ENCODE results near the gene HOXD12.
A peak's percentile ranks its signal among the peaks of the same experiment; 100 is the strongest.

HOXD12 gene

GRCh38 chr2:176088048-176088936, 11.3 kb upstream of the HOXD12 start:
- Histone ChIP-seq H3K4me1 (ENCODE audit: control insufficient read depth, insufficient read depth, low read length) (peaks cover 29% of the 10 kb centered on the region), H3K36me3 (ENCODE audit: control insufficient read depth in 2 of 2, insufficient read depth in 2 of 2, low read length in 2 of 2) (no peaks in the 10 kb centered on the region), H3K9ac (ENCODE audit: low read length in 2 of 2) (no peak overlapping the region), H3K9me3 (ENCODE audit: control insufficient read depth in 2 of 2, low read length in 2 of 2) (no peaks in the 10 kb centered on the region), H3K27me3 (ENCODE audit: control insufficient read depth in 1 of 2, insufficient read depth in 2 of 2, low read length in 2 of 2) (peaks cover 87 to 98% of the 10 kb centered on the region in 2 donors), H3K4me3 (ENCODE audit: low read length in 2 of 2) (peak overlapping the region in 1 of 2 donors; percentile 68), H3K27ac (ENCODE audit: low read length) (no peak overlapping the region)

- peaks cover 31% of the 10 kb centered on the region for H3K4me1 ChIP-seq (ENCODE audit: control insufficient read depth, insufficient read depth, low read length)
- no peaks in the 10 kb centered on the region for H3K9me3 ChIP-seq (ENCODE audit: control insufficient read depth in 2 of 2, low read length in 2 of 2)
These were observed 10.4 kb upstream of the HOXD12 start for GRCh38 chr2:176088937-176089842.

GRCh38 chr2:176089843-176090395, 9.7 kb upstream of the HOXD12 start:
- H3K9ac ChIP-seq (ENCODE audit: low read length in 2 of 2) = no peak overlapping the region
- no peak overlapping the region for H3K27ac ChIP-seq (ENCODE audit: low read length)
- no peak overlapping the region for H3K4me3 ChIP-seq (ENCODE audit: low read length in 2 of 2)
- peaks cover 85 to 99% of the 10 kb centered on the region in 2 donors for H3K27me3 ChIP-seq (ENCODE audit: control insufficient read depth in 1 of 2, insufficient read depth in 2 of 2, low read length in 2 of 2)
- no peaks in the 10 kb centered on the region for H3K9me3 ChIP-seq (ENCODE audit: control insufficient read depth in 2 of 2, low read length in 2 of 2)
- no peaks in the 10 kb centered on the region for H3K36me3 ChIP-seq (ENCODE audit: control insufficient read depth in 2 of 2, insufficient read depth in 2 of 2, low read length in 2 of 2)
- peaks cover 28% of the 10 kb centered on the region for H3K4me1 ChIP-seq (ENCODE audit: control insufficient read depth, insufficient read depth, low read length)

More at GRCh38 chr2:176088937-176089842, 10.4 kb upstream of the HOXD12 start:
- H3K27me3 ChIP-seq (ENCODE audit: control insufficient read depth in 1 of 2, insufficient read depth in 2 of 2, low read length in 2 of 2) = peaks cover 85 to 98% of the 10 kb centered on the region in 2 donors
- H3K4me3 ChIP-seq (ENCODE audit: low read length in 2 of 2) = no peak overlapping the region
- H3K36me3 ChIP-seq (ENCODE audit: control insufficient read depth in 2 of 2, insufficient read depth in 2 of 2, low read length in 2 of 2) = no peaks in the 10 kb centered on the region
- no peak overlapping the region for H3K9ac ChIP-seq (ENCODE audit: low read length in 2 of 2)
- H3K27ac ChIP-seq (ENCODE audit: low read length) = no peak overlapping the region

GRCh38 chr2:176090862-176091261, 8.7 kb upstream of the HOXD12 start:
- Histone ChIP-seq H3K36me3 (ENCODE audit: control insufficient read depth in 2 of 2, insufficient read depth in 2 of 2, low read length in 2 of 2) (no peaks in the 10 kb centered on the region), H3K9ac (ENCODE audit: low read length in 2 of 2) (no peak overlapping the region), H3K4me3 (ENCODE audit: low read length in 2 of 2) (no peak overlapping the region), H3K27me3 (ENCODE audit: control insufficient read depth in 1 of 2, insufficient read depth in 2 of 2, low read length in 2 of 2) (peaks cover 84 to 99% of the 10 kb centered on the region in 2 donors), H3K27ac (ENCODE audit: low read length) (no peak overlapping the region), H3K4me1 (ENCODE audit: control insufficient read depth, insufficient read depth, low read length) (peaks cover 24% of the 10 kb centered on the region), H3K9me3 (ENCODE audit: control insufficient read depth in 2 of 2, low read length in 2 of 2) (no peaks in the 10 kb centered on the region)

- Histone ChIP-seq H3K9ac (ENCODE audit: low read length in 2 of 2) (no peak overlapping the region), H3K9me3 (ENCODE audit: control insufficient read depth in 2 of 2, low read length in 2 of 2) (no peaks in the 10 kb centered on the region), H3K27me3 (ENCODE audit: control insufficient read depth in 1 of 2, insufficient read depth in 2 of 2, low read length in 2 of 2) (peaks cover 83 to 98% of the 10 kb centered on the region in 2 donors), H3K27ac (ENCODE audit: low read length) (no peak overlapping the region), H3K4me1 (ENCODE audit: control insufficient read depth, insufficient read depth, low read length) (peaks cover 21% of the 10 kb centered on the region), H3K36me3 (ENCODE audit: control insufficient read depth in 2 of 2, insufficient read depth in 2 of 2, low read length in 2 of 2) (no peaks in the 10 kb centered on the region), H3K4me3 (ENCODE audit: low read length in 2 of 2) (no peak overlapping the region)
These were observed 8.0 kb upstream of the HOXD12 start for GRCh38 chr2:176091329-176092258.

- Histone ChIP-seq H3K9ac (ENCODE audit: low read length in 2 of 2) (no peak within 1 kb of the TSS), H3K4me1 (ENCODE audit: control insufficient read depth, insufficient read depth, low read length) (peaks cover 29% of the 10 kb centered on the region), H3K27me3 (ENCODE audit: control insufficient read depth in 1 of 2, insufficient read depth in 2 of 2, low read length in 2 of 2) (peaks cover 83 to 99% of the 10 kb centered on the region in 2 donors), H3K27ac (ENCODE audit: low read length) (no peak within 1 kb of the TSS), H3K4me3 (ENCODE audit: low read length in 2 of 2) (peak within 1 kb of the TSS in 1 of 2 donors; percentile 57), H3K36me3 (ENCODE audit: control insufficient read depth in 2 of 2, insufficient read depth in 2 of 2, low read length in 2 of 2) (no peaks in the 10 kb centered on the region), H3K9me3 (ENCODE audit: control insufficient read depth in 2 of 2, low read length in 2 of 2) (no peaks in the 10 kb centered on the region)
These were observed 7.1 kb upstream of the HOXD12 start, which contains the start of gene HOXD13 for GRCh38 chr2:176092270-176093144. Gene HOXD13, plus strand, starts transcription at chr2:176092721. Its CDS starts 170 bp downstream, at chr2:176092891.

GRCh38 chr2:176093145-176093897, 6.3 kb upstream of the HOXD12 start:
- Histone ChIP-seq H3K27me3 (ENCODE audit: control insufficient read depth in 1 of 2, insufficient read depth in 2 of 2, low read length in 2 of 2) (peaks cover 81 to 97% of the 10 kb centered on the region in 2 donors), H3K4me1 (ENCODE audit: control insufficient read depth, insufficient read depth, low read length) (peaks cover 32% of the 10 kb centered on the region), H3K27ac (ENCODE audit: low read length) (no peak overlapping the region), H3K4me3 (ENCODE audit: low read length in 2 of 2) (peak overlapping the region in 1 of 2 donors; percentile 57), H3K9ac (ENCODE audit: low read length in 2 of 2) (no peak overlapping the region), H3K9me3 (ENCODE audit: control insufficient read depth in 2 of 2, low read length in 2 of 2) (no peaks in the 10 kb centered on the region), H3K36me3 (ENCODE audit: control insufficient read depth in 2 of 2, insufficient read depth in 2 of 2, low read length in 2 of 2) (no peaks in the 10 kb centered on the region)

GRCh38 chr2:176093898-176094249, 5.7 kb upstream of the HOXD12 start:
- Histone ChIP-seq H3K4me3 (ENCODE audit: low read length in 2 of 2) (no peak overlapping the region), H3K9ac (ENCODE audit: low read length in 2 of 2) (no peak overlapping the region), H3K27me3 (ENCODE audit: control insufficient read depth in 1 of 2, insufficient read depth in 2 of 2, low read length in 2 of 2) (peaks cover 81 to 97% of the 10 kb centered on the region in 2 donors), H3K9me3 (ENCODE audit: control insufficient read depth in 2 of 2, low read length in 2 of 2) (no peaks in the 10 kb centered on the region), H3K4me1 (ENCODE audit: control insufficient read depth, insufficient read depth, low read length) (peaks cover 32% of the 10 kb centered on the region), H3K27ac (ENCODE audit: low read length) (no peak overlapping the region), H3K36me3 (ENCODE audit: control insufficient read depth in 2 of 2, insufficient read depth in 2 of 2, low read length in 2 of 2) (no peaks in the 10 kb centered on the region)

- Histone ChIP-seq H3K4me1 (ENCODE audit: control insufficient read depth, insufficient read depth, low read length) (peaks cover 32% of the 10 kb centered on the region), H3K4me3 (ENCODE audit: low read length in 2 of 2) (no peak overlapping the region), H3K27me3 (ENCODE audit: control insufficient read depth in 1 of 2, insufficient read depth in 2 of 2, low read length in 2 of 2) (peaks cover 81 to 97% of the 10 kb centered on the region in 2 donors), H3K9me3 (ENCODE audit: control insufficient read depth in 2 of 2, low read length in 2 of 2) (no peaks in the 10 kb centered on the region), H3K9ac (ENCODE audit: low read length in 2 of 2) (no peak overlapping the region), H3K27ac (ENCODE audit: low read length) (no peak overlapping the region), H3K36me3 (ENCODE audit: control insufficient read depth in 2 of 2, insufficient read depth in 2 of 2, low read length in 2 of 2) (no peaks in the 10 kb centered on the region)
These were observed 5.2 kb upstream of the HOXD12 start for GRCh38 chr2:176094349-176094748.
